ENCODE results near the gene LSM7. TPM values are rescaled to one million over a fixed set of nuclear protein-coding genes. Genes with fewer than 3 reads are reported as not detected.

The LSM7 gene
- polyA plus RNA-seq, 1 donor from 2014 or later, result 550 TPM

- no peak overlapping the region for H3K9ac ChIP-seq (ENCODE audit: low read length)
- H3K4me3 ChIP-seq (ENCODE audit: low read length), result no peak overlapping the region
- no peak for TF ChIP-seq EZH2 (IDR thresholded peaks at IDR 0.05; ENCODE audit: borderline replicate concordance, insufficient read depth, low read length, poor library complexity, severe bottlenecking)
- TF ChIP-seq TAF1 (IDR thresholded peaks at IDR 0.05; ENCODE audit: low read depth), result no peak
- no peak for TF ChIP-seq CTCF (IDR thresholded peaks at IDR 0.05; ENCODE audit: poor library complexity, severe bottlenecking)
- no peak for TF ChIP-seq POLR2AphosphoS5 (IDR thresholded peaks at IDR 0.05)
- TF ChIP-seq REST (IDR thresholded peaks at IDR 0.05; ENCODE audit: borderline replicate concordance), result no peak
- TF ChIP-seq RAD21 (conservative IDR thresholded peaks at IDR 0.05), result no peak
- TF ChIP-seq MXI1 (conservative IDR thresholded peaks at IDR 0.05; ENCODE audit: poor library complexity, severe bottlenecking), result no peak
- no peak for TF ChIP-seq EP300 (conservative IDR thresholded peaks at IDR 0.05; ENCODE audit: poor library complexity, severe bottlenecking)
- TF ChIP-seq SMC3 (conservative IDR thresholded peaks at IDR 0.05; ENCODE audit: poor library complexity), result no peak
- H3K4me2 ChIP-seq (ENCODE audit: low read length), result no peak overlapping the region
- H3K36me3 ChIP-seq (ENCODE audit: insufficient read depth, low read length), result no peaks in the 10 kb centered on the region
- no peak overlapping the region for H3K27ac ChIP-seq (ENCODE audit: low read length)
- no peaks in the 10 kb centered on the region for H3F3A ChIP-seq (ENCODE audit: insufficient read depth, low read length, poor library complexity, severe bottlenecking)
- H2AFZ ChIP-seq (ENCODE audit: low read depth, low read length), result no peak overlapping the region
- H4K20me1 ChIP-seq (ENCODE audit: insufficient read depth), result no peaks in the 10 kb centered on the region
- H3K9me3 ChIP-seq (ENCODE audit: low read length), result no peaks in the 10 kb centered on the region
- no peaks in the 10 kb centered on the region for H3K79me2 ChIP-seq (replicated peaks; ENCODE audit: insufficient read depth, low read length)
- no peaks in the 10 kb centered on the region for H3K9me2 ChIP-seq (ENCODE audit: insufficient read depth, low read length)
- no peaks in the 10 kb centered on the region for H3K27me3 ChIP-seq (ENCODE audit: insufficient read depth, low read depth, low read length)
Measured at GRCh38 chr19:2352121-2352520, 23.7 kb upstream of the LSM7 start.

GRCh38 chr19:2351591-2351990, 23.2 kb upstream of the LSM7 start:
- H3K9ac ChIP-seq (ENCODE audit: low read length), result no peak overlapping the region
- H3K36me3 ChIP-seq (ENCODE audit: insufficient read depth, low read length), result no peaks in the 10 kb centered on the region
- H3K27me3 ChIP-seq (ENCODE audit: insufficient read depth, low read depth, low read length), result no peaks in the 10 kb centered on the region

More at GRCh38 chr19:2351591-2351990, 23.2 kb upstream of the LSM7 start:
- no peaks in the 10 kb centered on the region for H3K9me3 ChIP-seq (ENCODE audit: low read length)
- no peaks in the 10 kb centered on the region for H3K79me2 ChIP-seq (replicated peaks; ENCODE audit: insufficient read depth, low read length)
- no peak overlapping the region for H2AFZ ChIP-seq (ENCODE audit: low read depth, low read length)
- no peaks in the 10 kb centered on the region for H3F3A ChIP-seq (ENCODE audit: insufficient read depth, low read length, poor library complexity, severe bottlenecking)
- no peaks in the 10 kb centered on the region for H4K20me1 ChIP-seq (ENCODE audit: insufficient read depth)
- no peak overlapping the region for H3K27ac ChIP-seq (ENCODE audit: low read length)
- no peak overlapping the region for H3K4me3 ChIP-seq (ENCODE audit: low read length)
- no peak overlapping the region for H3K4me2 ChIP-seq (ENCODE audit: low read length)
- H3K9me2 ChIP-seq (ENCODE audit: insufficient read depth, low read length), result no peaks in the 10 kb centered on the region
- no peak for TF ChIP-seq SMC3 (conservative IDR thresholded peaks at IDR 0.05; ENCODE audit: poor library complexity)
- TF ChIP-seq EP300 (conservative IDR thresholded peaks at IDR 0.05; ENCODE audit: poor library complexity, severe bottlenecking), result no peak
- TF ChIP-seq EZH2 (IDR thresholded peaks at IDR 0.05; ENCODE audit: borderline replicate concordance, insufficient read depth, low read length, poor library complexity, severe bottlenecking), result no peak
- no peak for TF ChIP-seq MXI1 (conservative IDR thresholded peaks at IDR 0.05; ENCODE audit: poor library complexity, severe bottlenecking)
- no peak for TF ChIP-seq REST (IDR thresholded peaks at IDR 0.05; ENCODE audit: borderline replicate concordance)
- no peak for TF ChIP-seq CTCF (IDR thresholded peaks at IDR 0.05; ENCODE audit: poor library complexity, severe bottlenecking)
- TF ChIP-seq POLR2AphosphoS5 (IDR thresholded peaks at IDR 0.05), result no peak
- no peak for TF ChIP-seq RAD21 (conservative IDR thresholded peaks at IDR 0.05)
- TF ChIP-seq TAF1 (IDR thresholded peaks at IDR 0.05; ENCODE audit: low read depth), result no peak

Measured in neural cell (in vitro differentiated cells).